HG02943 (cell line): Measurements from ENCODE around the gene FAM174B.
"Not testable (repeated sequence)": the region's sequence is repeated elsewhere in the genome, so short reads cannot be mapped to it uniquely, and the experiment has no call there.

Experiments used
- ATAC-seq: cut with Tn5 transposase; IDR thresholded peaks from one replicate; pipeline ENCODE4 v1.9.1; 2021; ENCODE audit warnings: mild to moderate bottlenecking, low read depth, moderate library complexity; ENCODE audit not compliant: unreplicated experiment

FAM174B gene

DNA sequence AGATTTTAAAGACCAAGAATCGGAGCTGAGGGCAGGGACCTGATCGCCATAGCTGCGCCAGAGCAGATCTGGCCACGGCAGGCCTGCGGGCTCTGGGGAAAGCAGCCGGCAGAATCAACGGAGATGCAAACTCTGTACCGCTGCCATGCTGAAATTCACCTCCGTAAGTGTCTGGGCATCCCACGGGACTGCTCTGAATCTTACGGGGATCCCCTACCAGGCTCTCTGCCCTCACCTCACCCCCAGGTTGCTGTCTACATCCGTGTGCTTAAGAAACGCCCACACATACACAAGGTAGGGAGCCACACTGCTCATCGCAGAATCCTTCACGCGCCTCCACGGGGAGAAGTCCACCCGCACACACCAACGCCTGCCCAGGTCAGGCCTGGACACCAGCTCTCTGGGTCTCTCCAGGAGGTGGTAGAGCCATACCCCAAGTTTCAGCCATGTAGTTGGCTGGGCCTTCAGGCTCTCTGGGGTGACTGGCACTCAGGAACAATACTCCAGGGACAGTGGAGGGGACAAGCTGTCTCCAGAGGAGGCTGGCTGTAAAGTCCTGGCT is 33.5 kb downstream of the FAM174B start:
- ATAC-seq: no peak

DNA sequence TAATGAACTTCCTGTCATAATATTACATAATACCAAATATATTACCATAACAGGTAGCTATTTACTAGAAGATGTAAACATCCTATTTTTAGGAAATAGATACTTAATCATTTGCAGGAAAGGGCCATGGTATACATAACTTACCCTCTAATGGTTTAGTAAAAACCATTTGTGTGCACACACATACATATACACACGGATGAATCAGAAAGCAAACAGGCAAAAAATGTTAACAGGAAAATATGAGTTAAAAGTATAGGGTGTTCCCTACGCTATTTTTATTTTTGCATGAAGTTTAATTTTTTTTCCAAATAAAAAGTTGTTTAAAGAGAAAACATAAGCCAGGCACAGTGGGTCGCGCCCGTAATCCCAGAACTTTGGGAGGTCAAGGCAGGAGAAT is 34.6 kb downstream of the FAM174B start:
- ATAC-seq: no peak

DNA sequence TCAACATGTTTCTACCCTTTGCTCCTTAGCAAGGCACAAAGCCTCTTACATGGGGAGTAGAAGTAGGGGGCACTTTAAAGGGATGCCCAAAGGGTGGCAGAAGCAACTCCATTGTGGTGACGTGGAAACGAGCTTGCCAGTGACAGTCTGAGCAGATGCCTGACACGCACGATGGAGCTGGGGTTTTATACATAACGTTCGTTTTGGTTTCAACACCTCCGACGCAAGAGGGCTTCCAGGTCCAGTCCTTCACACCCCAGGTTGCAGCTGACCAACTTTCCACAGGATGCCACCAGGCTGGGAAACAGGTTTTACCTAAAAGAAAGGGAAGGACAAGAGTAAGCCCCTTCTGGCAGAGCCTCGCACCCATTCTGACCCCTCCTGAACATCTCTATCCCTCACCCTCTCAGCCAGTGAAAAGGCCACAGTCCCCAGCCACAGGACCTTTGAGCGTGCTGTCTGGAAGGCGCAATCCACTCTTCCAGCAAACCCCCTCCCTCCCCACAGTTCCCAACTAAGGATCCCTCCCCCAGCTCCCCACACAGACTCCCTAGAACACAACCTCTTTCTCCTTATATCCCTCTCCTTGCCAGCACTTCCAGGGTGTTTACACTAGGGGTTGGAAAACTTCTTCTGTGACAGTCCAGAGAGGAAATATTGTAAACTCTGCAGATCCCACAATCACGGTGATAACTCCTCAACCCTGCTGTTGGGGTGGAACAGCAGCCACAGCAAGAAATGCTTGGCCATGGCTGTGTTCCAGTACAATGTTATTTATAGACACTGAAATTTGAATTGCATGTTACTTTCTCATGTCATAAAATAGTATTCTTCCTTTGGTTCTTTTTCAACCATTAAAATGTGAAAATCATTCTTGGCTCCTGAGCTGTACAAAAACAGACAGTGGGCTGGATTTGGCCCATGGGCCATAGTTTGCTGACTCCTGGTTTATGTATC is 36.2 kb downstream of the FAM174B start:
- ATAC-seq: no peak

DNA sequence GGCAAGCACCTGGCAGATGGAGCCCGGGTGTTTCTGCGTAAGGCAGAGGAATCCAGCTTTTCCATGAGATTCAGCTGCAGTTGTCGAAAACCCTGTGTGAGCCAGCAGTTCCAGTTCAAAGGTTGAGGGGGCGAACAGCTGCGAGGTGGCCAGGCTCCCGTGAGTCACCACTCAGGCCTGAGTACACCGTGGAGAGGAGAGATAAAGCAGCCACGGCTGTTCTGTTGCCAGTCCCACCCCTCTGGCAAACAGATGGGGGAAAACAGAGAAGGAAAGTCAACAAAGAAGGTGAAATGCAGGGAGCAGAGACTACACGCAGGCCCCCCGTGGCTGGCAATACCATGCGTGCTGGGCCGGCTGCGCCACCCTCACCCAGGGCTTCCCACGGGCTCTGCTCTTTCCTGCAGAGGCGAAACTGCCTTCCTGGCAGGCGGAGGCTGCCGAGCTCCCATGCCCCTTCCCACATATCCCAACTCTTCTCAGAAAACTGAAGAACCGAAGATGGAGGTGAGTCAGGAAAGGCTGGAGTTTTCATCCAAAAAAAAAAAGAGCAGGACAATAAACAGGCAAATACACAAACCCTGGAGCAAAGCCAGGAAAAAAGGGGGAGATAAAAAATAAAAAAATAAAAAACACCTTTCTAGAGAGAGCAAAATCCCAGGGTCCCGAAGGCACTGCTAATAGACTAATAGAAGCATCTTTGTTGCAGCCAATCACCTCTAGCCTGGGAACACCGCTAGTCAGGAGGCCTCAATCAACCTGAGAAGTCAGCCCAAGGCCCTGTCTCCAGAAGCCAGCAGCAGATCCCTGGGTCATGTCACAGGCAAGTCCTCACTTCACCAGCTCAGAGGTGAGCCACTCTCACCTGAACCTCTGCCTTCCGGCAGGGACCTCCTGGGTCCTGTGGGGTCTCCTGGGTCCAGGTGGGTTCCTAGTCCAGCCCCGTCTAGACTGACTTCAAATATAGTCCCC is 37.7 kb downstream of the FAM174B start:
- no peak for ATAC-seq

DNA sequence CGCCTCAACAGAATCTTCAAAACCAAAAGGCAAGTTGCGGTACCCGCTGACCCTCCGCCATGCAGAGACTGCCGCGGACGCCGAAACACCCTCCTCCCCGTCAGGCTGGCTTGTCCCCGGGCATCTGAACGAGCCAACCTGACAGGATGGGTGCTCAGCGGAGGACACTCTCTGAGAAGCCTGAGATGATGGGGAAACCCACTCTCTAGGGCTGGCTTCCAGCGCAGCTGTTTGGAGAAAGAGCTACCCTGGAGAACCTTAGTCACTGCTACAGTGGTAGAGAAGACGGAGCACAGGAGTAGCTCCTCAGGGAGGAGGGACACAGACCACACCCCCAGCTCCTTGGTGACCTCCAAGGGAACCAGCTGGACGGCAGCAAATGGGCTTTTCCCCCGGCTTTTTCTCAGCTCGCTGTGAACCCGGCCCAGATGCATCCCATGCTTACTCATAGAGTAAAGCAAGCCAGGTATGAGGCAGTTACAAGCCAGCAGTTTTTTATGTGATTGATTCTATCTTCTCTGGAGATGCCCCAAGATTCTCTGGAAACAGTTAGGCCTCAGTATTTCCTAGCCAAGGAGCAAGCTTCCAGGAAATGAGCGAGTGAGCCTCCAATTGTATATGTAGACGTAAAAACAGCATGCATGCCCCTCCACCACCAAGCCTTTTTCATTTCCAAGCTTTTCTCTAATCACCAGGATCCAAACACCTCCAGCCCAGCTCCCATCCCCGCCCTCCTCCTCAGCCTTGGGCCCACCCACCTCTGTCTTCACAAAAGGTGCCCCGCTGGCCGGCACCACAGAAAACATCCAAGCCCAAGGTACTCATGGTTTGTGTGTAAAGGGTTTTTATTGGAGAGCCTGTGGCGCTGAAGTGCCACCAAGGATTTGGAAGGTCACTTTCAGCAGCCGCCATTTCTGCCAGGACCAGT is 38.7 kb downstream of the FAM174B start:
- ATAC-seq: no peak

DNA sequence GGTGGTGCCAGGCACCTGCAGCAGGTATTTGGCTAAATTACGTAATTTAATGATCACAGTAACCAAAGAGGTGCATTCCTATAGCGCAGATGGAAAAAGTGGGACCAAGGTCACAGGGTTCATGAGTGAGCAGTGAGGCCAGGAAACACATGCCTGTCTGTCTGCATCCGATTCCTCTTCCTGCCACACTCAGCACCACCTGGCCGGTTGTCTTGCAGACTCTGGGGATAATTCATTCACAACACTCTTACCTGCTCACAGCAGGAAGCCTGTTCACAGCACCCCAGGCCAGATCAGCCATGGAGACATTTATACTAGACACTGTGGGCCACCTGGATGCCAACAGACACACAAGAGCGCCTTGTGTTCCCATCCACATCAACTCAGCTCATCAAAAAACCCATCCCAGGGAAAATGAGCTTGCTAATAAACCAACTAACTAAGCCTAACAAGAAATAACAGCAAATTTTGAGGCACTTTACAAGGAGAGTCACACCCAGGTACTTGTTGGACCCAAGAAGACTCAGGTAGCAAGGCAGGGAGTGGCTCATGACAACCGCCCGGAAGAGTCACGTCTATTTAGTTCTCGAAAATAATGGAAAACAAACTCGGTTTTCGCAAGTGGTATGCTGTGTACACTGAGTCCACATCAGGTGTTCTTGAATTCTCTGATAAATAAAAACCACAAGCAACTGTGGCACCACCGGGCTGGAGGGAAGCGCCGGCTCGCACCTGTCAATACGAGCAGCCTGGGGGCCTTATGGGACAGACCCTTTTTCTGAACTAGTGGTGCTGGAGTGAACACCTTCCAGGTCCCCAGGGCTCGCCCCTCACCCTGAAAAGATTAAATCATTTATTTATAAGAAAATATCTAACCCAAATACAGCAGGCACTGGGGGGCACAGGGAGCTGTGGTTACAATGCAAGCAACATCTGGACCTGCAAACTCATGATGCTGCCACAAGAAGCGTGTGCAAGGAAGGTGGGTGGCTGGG is 40.5 kb downstream of the FAM174B start:
- no peak for ATAC-seq

DNA sequence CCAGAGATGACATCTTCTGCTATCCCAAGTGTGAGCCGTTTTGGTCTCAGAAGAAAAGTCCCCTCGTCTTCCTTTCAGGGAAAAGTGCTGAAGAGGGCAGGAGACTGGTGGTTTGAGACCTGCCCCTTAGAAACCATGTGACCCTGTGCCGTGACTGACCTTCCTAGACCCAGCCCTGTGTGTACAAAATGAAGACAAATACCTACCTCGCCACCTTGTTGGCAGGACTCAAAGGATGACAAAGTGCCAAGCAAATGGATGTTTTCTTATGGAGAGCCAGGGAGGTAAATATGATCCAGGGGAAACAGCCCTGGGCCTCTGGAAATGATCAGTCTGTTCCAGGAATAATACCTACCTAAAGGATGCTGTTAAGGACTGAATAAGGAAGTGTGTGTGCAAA is 41.3 kb downstream of the FAM174B start:
- no peak for ATAC-seq

DNA sequence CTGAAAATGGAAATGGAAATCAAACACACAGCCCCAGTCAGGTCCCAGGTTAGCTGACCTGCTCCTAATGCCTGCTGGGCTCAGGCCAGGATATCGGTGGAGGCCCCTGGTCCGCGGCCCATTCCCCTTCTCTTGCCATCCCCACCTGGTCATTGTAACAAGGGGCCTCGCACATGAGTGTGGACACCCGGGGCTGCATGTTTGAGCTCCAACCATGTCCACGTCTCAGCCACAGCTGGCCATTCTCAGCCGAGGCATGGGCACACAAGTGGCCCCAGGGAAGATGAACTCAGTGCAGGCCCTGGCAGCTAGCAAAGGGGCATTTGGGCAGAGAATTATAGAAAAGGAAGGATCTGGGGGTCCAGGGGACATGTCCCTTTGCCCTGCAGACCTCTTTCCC is 41.7 kb downstream of the FAM174B start:
- ATAC-seq: no peak

DNA sequence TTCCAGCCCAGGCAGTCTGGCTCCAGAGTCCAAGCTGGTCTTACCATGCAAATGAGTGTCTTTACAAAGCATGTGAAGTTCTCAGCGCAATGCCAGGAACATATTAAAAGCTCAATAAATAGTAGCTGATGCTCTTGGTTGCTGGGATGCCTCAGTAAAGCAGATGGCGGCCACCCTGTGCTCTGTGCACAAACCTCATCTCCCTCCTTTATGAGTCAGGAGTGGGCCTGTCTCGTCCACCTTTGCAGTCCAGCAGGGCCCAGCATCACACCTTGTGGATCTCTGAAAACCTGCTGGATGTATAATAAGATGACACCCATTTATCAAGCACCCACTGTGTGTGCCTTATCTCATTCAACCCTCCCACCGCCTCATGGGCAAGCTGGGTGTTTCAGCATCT is 42.7 kb downstream of the FAM174B start:
- ATAC-seq: no peak

DNA sequence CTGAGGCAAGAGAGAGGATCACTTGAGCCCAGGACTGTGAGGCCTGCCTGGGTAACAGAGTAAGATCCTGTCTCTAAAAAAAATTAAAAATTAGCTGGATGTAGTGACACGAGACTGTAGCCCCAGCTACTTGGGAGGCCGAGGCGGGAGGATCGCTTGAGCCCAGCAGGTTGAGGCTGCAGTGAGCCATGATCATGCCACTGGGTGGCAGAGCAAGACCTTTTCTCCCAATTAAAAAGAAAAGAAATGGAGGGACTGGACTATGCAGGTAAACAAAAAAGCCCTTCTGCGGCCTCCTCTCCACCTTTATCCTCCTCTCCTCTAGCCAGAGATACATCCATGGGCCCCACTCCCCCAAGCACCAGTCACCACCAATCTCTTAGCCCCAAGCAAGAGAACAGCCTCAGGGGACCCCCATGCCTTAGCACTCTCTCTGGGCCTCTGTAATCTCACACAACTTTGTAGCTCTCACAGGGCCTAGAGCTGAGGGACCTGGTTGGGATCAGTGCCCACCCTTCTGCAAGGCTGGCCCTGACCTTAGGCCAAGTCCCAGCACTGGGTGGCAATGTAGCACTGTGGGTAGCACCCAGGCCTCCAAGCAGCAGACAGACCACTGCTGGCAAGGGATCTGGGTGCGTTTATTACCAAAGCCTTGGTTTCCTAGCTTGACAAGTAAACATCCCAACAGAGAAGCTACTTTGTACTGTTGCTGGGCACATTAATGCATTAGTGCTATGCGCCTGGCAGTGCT is 43.4 kb downstream of the FAM174B start:
- ATAC-seq: no peak

DNA sequence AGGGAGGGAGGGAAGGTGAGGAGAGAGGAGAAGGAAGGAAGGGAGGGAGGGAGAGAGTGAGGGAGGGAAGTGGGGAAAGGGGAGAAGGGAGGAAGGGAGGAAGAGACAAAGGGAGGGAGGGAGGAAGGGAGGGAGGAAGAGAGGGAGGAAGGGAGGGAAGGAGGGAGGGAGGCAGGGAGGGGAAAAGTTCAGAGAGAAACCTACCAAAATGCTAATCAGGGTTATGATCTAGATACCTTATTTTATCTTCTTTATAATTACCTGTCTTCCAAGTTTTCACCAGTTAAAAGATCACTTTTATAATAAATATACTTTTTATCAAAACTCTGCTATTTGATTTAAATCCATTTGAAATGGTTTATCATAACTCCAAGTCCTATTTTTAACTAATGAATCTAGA is 44.4 kb downstream of the FAM174B start:
- ATAC-seq: no peak

DNA sequence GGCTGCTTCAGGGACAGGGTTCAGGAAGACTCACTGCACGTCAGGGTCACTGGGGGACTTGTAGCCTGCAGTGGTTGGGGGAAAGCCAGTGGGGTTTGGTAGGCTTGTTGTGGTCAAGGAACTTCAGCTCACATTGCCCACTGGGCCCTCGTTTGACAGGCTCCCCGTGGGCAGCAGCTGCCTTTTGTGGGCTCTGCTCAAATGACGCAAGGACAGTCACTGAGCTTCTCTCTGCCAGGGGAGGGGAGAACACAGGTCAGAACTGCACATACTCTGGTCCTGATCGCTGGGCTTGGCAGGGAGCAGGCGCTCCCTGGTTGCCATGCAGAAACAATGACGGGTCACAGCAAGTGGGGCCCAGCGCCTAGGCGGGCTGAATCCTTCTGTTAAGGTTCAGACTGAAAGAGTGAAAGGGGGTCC is 45.5 kb downstream of the FAM174B start:
- ATAC-seq: no peak

DNA sequence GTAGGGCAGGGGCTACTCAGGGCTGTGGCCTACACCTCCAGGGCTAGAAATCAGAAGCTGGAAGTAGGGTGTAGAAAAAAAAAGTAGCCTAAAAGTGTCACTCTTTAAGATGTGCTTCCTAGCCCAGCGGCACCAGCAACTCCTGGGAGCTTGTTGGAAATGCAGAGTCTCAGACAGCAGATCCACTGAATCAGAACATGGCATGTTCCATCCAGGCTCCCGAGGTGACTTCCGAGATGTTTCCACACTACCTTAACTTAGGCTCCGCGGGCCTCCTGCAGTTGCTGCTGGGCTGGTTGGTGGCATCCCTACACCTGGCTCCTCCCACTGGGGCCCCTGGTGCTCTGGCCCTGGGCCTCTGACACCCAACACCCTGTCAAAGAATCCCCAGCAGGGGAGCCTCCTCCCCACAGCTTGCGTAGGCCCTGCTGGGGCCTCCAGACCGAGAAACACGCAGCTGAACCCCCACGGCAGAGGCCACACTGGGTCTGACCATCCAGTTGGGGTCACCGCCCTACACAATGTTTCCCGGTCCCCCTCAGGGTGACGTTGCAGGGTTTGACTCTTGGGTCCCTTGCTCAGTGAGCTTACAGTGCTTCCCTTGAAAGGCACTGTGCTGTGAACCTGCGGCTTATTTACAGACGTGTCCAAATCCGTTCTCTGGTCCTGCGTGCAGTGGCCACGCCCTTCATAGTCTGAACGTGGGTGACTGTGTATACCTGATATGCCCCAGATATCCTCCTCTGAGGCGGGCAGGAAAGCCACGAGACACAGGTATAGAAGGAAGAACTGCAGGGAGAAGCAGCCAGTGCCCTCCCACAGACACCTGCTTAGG is 46.5 kb downstream of the FAM174B start:
- ATAC-seq: no peak

DNA sequence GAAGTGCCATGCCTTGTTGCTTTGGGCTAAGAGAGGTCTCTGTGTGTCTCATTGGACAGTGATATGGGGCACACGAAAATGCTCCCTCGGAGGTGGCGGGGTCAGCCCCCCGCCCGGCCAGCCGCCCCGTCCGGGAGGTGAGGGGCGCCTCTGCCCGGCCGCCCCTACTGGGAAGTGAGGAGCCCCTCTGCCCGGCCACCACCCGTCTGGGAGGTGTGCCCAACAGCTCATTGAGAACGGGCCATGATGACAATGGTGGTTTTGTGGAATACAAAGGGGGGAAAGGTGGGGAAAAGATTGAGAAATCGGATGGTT is 48.8 kb downstream of the FAM174B start:
- ATAC-seq: not testable (repeated sequence)

DNA sequence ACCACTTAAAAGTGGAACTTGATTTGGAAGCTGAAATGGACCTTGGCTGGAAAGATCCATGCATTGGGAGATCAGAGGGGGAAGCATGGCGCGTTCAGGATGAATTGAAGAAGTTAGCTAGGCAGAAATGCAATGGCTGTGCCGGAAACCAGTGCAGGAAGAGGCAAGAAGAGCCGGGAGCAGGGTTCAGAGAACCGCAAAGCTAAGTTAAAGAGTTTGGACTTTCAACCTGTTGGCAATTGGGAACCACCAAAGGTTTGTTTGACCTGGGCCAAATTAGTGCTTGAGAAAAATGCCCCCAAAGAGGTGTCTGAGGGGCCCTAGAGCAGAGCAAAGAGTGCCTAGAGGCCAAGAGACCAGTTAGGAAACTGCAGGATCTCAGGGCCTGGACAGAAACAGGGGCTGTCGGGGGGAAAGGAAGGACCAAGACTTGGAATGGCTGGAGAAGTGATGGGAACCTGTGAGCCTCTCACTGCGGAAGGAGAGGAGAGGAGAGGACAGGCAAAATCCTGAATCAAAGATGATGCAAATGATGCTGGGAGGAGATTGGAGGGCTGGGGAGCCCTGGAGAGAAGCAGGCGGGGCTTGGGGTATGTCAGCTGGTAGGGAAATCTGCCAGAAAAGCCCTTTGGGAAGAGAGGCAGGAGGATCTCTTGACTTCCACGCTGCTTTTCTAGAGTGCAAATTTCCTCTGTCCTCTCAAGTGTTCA is 49.3 kb downstream of the FAM174B start:
- ATAC-seq: no peak

DNA sequence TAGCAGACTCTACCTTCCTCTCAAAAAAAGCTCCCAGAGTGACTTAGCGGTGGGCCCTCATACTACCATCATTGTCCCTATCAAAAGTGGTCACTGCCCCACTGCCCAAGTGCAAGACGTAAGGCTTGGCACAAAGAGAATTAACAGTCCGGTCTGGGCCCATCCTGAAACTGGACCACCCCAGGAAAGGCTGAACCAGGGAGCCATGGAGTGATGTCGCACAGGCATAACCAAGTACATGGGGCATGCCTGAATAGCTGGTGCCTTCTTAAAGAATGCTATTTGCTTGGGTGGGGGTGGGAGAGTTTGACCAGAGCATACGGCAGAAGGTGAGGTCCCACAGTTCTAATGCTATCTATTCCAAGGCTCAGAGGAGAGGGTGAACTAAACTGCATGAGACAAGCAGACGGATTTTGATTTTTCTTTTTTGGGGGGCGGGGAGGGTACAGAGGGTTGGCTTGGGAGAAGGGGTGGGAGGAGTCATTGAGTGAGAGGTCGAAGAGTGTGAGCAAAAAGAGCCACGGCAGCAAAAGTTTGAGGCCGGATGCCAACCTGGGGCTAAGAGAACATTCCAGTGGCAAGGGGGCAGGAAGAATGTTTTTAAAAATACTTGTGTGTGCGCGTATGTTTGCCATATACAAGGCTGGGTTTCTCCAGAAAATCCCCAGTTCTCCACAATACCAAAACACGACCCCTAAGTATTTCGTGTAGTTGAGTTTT is 50.2 kb downstream of the FAM174B start:
- ATAC-seq: no peak
